ENCODE results near the gene PIH1D2. TPM values are rescaled to one million over a fixed set of nuclear protein-coding genes. Genes with fewer than 3 reads are reported as not detected.

Gene PIH1D2
- polyA plus RNA-seq, 2 of the 4 experiments (the other 2 are of a cell fraction), result 0.98 to 1.4 TPM

GRCh38 chr11:112103446-112103845 lies 29.6 kb upstream of the PIH1D2 start (continued):
- TF ChIP-seq E2F6 (IDR thresholded peaks at IDR 0.05; ENCODE audit: borderline replicate concordance, low read depth) (no peak), RFX5 (IDR thresholded peaks at IDR 0.05) (no peak), HOXA7 (CRISPR knock-in tag; IDR thresholded peaks at IDR 0.05) (no peak), CBX8 (IDR thresholded peaks at IDR 0.05) (no peak), HOXB5 (CRISPR knock-in tag; IDR thresholded peaks at IDR 0.05) (no peak), NPAS2 (CRISPR knock-in tag; IDR thresholded peaks at IDR 0.05; ENCODE audit: borderline replicate concordance) (no peak), POLR2AphosphoS2 (conservative IDR thresholded peaks at IDR 0.05; ENCODE audit: low read length) (no peak), NFE2L2 (conservative IDR thresholded peaks at IDR 0.05; ENCODE audit: low read length) (no peak), TP53 (CRISPR knock-in tag; IDR thresholded peaks at IDR 0.05) (no peak), MAZ (IDR thresholded peaks at IDR 0.05; ENCODE audit: borderline replicate concordance, low read depth, low read length) (no peak)
- TF ChIP-seq, protein P1, sequence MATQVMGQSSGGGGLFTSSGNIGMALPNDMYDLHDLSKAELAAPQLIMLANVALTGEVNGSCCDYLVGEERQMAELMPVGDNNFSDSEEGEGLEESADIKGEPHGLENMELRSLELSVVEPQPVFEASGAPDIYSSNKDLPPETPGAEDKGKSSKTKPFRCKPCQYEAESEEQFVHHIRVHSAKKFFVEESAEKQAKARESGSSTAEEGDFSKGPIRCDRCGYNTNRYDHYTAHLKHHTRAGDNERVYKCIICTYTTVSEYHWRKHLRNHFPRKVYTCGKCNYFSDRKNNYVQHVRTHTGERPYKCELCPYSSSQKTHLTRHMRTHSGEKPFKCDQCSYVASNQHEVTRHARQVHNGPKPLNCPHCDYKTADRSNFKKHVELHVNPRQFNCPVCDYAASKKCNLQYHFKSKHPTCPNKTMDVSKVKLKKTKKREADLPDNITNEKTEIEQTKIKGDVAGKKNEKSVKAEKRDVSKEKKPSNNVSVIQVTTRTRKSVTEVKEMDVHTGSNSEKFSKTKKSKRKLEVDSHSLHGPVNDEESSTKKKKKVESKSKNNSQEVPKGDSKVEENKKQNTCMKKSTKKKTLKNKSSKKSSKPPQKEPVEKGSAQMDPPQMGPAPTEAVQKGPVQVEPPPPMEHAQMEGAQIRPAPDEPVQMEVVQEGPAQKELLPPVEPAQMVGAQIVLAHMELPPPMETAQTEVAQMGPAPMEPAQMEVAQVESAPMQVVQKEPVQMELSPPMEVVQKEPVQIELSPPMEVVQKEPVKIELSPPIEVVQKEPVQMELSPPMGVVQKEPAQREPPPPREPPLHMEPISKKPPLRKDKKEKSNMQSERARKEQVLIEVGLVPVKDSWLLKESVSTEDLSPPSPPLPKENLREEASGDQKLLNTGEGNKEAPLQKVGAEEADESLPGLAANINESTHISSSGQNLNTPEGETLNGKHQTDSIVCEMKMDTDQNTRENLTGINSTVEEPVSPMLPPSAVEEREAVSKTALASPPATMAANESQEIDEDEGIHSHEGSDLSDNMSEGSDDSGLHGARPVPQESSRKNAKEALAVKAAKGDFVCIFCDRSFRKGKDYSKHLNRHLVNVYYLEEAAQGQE (IDR thresholded peaks at IDR 0.05), result no peak

GRCh38 chr11:112100462-112100861 lies 26.6 kb upstream of the PIH1D2 start:
- DNase-seq (ENCODE audit: low read depth in 1 of 2, low spot score in 1 of 2) (no peak), ATAC-seq (no peak), FAIRE-seq (no peak)
- Histone ChIP-seq H3K4me2 (no peak overlapping the region), H3K4me3 (no peak overlapping the region), H3K4me1 (no peaks in the 10 kb centered on the region), H3K9me3 (no peaks in the 10 kb centered on the region), H3K27ac (no peak overlapping the region)
- TF ChIP-seq MAFK (IDR thresholded peaks at IDR 0.05; ENCODE audit: partially characterized antibody), result peak; percentile 45
- no peak for TF ChIP-seq NPAS2 (CRISPR knock-in tag; IDR thresholded peaks at IDR 0.05; ENCODE audit: borderline replicate concordance)
- POLR2A ChIA-PET, result interaction anchor here (1.1 kb wide), 1 partner anchor 14 kb away, joined by 3 read pairs; the partner anchor contains the start of genes SDHD and TIMM8B
- WGBS (ENCODE audit: missing lambda C conversion rate), result 72% methylated on average over 2 of the region's 2 CpGs
- CTCF ChIA-PET, result interaction anchor here (0.9 to 1.6 kb wide), 4 partner anchors 12 to 75 kb away, joined by 3 to 6 read pairs (median 4); partner anchors contain the start of gene BCO2

DNA sequence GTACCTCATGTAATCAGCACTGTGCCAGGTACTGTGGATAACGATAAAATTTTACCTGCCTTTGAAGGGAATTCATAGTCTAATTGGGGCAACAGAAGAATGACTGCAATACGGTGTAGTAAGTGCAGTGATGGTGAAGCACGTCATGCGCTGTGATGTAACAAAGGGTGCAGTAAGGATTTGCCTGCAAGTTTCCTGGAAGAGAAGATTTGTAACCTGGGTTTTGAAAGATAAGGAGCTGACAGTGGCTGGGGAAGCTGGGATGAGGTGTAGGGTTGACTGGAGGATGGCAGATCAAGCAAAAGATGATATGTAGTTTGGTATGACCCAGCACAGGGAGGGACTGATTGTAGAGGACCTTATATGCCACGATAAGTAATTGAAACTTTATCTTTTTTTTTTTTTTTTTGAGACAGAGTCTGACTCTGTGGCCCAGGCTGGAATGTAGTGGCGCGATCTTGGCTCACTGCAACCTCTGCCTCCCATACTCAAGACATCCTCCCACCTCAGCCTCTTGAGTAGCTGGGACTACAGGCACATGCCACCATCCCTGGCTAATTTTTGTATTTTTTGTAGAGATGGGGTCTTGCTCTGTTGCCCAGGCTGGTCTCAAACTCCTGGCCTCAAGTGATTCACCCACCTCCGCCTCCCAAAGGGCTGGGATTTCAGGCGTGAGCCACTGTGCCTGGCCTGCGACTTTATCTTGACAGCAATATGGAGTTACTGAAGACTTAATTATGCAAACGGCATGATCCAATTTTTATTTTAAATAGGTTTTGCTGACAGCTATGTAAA lies 24.1 kb upstream of the PIH1D2 start:
- ChIA-PET POLR2A (no interaction called here), CTCF (interaction anchor here (0.8 to 2.0 kb wide), 3 partner anchors 15 to 78 kb away, joined by 4 to 5 read pairs (median 5); partner anchors contain the start of gene BCO2)
- DNase-seq (ENCODE audit: low read depth in 1 of 2, low spot score in 1 of 2) (no peak), ATAC-seq (no peak), FAIRE-seq (no peak)
- H3K4me1 ChIP-seq, result no peaks in the 10 kb centered on the region
- no peak overlapping the region for H3K4me2 ChIP-seq
- 93% methylated on average over 11 of the region's 11 CpGs for WGBS (ENCODE audit: missing lambda C conversion rate)
- no peak for TF ChIP-seq CHD2 (IDR thresholded peaks at IDR 0.05; ENCODE audit: low read length, partially characterized antibody)
- TF ChIP-seq, protein P2, sequence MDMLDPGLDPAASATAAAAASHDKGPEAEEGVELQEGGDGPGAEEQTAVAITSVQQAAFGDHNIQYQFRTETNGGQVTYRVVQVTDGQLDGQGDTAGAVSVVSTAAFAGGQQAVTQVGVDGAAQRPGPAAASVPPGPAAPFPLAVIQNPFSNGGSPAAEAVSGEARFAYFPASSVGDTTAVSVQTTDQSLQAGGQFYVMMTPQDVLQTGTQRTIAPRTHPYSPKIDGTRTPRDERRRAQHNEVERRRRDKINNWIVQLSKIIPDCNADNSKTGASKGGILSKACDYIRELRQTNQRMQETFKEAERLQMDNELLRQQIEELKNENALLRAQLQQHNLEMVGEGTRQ (IDR thresholded peaks at IDR 0.05), result no peak
- no peak for TF ChIP-seq PHF8 (IDR thresholded peaks at IDR 0.05; ENCODE audit: borderline replicate concordance, low read depth)
- no peak for TF ChIP-seq BCL3 (IDR thresholded peaks at IDR 0.05)
- TF ChIP-seq KDM1A (IDR thresholded peaks at IDR 0.05; ENCODE audit: low read depth), result no peak
- TF ChIP-seq ZFP36 (IDR thresholded peaks at IDR 0.05; ENCODE audit: borderline replicate concordance, partially characterized antibody), result no peak
- no peak for TF ChIP-seq HOXB13 (CRISPR knock-in tag; IDR thresholded peaks at IDR 0.05; ENCODE audit: low read depth)
- TF ChIP-seq FOXS1 (CRISPR knock-in tag; IDR thresholded peaks at IDR 0.05), result no peak
- no peak for TF ChIP-seq CBX8 (IDR thresholded peaks at IDR 0.05)
- no peak overlapping the region for H3K27ac ChIP-seq
- no peak overlapping the region for H3K4me3 ChIP-seq
- no peaks in the 10 kb centered on the region for H3K9me3 ChIP-seq

All from A549 (cell line).